DND-41 (cell line): Measurements from ENCODE around the gene C1orf74.

Source experiments
- ATAC-seq: fragments of 200-7000 bp; cut with Tn5 transposase; 3 replicates; pipeline ENCODE4 v1.9.1; 2021; ENCODE audit warnings: low read depth; ENCODE audit not compliant: insufficient read depth
- DNase-seq: peaks from one replicate; pipeline ENCODE4 v3.0.0-alpha.2; 2020
- H2AFZ ChIP-seq: 2 replicates; pipeline ENCODE4 v1.6.0; 2012; ENCODE audit warnings: low read depth, low read length
- H3K27ac ChIP-seq: 2 replicates; pipeline ENCODE4 v1.5.1; 2012; ENCODE audit warnings: low read length, inconsistent platforms
- H3K27me3 ChIP-seq: fragments of 200-600 bp; sonication (generic); 2 replicates; pipeline ENCODE4 v1.6.0; 2012; ENCODE audit warnings: low read length, mild to moderate bottlenecking, inconsistent platforms; ENCODE audit not compliant: insufficient read depth, poor library complexity
- H3K36me3 ChIP-seq: 2 replicates; pipeline ENCODE4 v1.5.1; 2012; ENCODE audit warnings: low read length, inconsistent platforms; ENCODE audit not compliant: insufficient read depth
- H3K4me1 ChIP-seq: 2 replicates; pipeline ENCODE4 v1.5.1; 2012; ENCODE audit warnings: mild to moderate bottlenecking, low read length; ENCODE audit not compliant: insufficient read depth
- H3K4me2 ChIP-seq: 2 replicates; pipeline ENCODE4 v1.6.0; 2012; ENCODE audit warnings: mild to moderate bottlenecking, moderate library complexity, low read length, inconsistent platforms; ENCODE audit not compliant: insufficient read depth
- H3K4me3 ChIP-seq, 2 experiments: fragments of 200-600 bp in 1 of 2; shearing (Covaris generic) in 1 of 2; 2 replicates each; pipeline ENCODE4 v1.5.1; 2012 to 2016; ENCODE audit warnings: inconsistent platforms in 2 of 2, low read length in 2 of 2, mild to moderate bottlenecking in 2 of 2, low read depth in 1 of 2, moderate library complexity in 1 of 2
- H3K79me2 ChIP-seq: 2 replicates; pipeline ENCODE4 v1.6.0; 2012; ENCODE audit warnings: low read length, inconsistent platforms; ENCODE audit not compliant: insufficient read depth
- H3K9ac ChIP-seq: 2 replicates; pipeline ENCODE4 v1.6.0; 2012; ENCODE audit warnings: low read depth, mild to moderate bottlenecking, inconsistent platforms, low read length, moderate library complexity
- H3K9me3 ChIP-seq: 2 replicates; pipeline ENCODE4 v1.5.1; 2012; ENCODE audit warnings: low read length, moderate library complexity, mild to moderate bottlenecking, inconsistent platforms; ENCODE audit not compliant: insufficient read depth, severe bottlenecking
- H4K20me1 ChIP-seq: 2 replicates; pipeline ENCODE4 v1.6.0; 2012; ENCODE audit warnings: low read length; ENCODE audit not compliant: insufficient read depth
- CTCF ChIP-seq: IDR thresholded peaks from 2 replicates; pipeline ENCODE4 v1.5.1; 2012; ENCODE audit warnings: borderline replicate concordance, low read length, moderate library complexity, mild to moderate bottlenecking; ENCODE audit not compliant: poor library complexity, severe bottlenecking; ENCODE audit errors: extremely low read depth
- EZH2 ChIP-seq: IDR thresholded peaks from 3 replicates; pipeline ENCODE4 v1.6.1; 2012; ENCODE audit warnings: borderline replicate concordance, low read depth, mild to moderate bottlenecking, moderate library complexity, low read length, inconsistent platforms; ENCODE audit not compliant: severe bottlenecking

Gene C1orf74

DNA sequence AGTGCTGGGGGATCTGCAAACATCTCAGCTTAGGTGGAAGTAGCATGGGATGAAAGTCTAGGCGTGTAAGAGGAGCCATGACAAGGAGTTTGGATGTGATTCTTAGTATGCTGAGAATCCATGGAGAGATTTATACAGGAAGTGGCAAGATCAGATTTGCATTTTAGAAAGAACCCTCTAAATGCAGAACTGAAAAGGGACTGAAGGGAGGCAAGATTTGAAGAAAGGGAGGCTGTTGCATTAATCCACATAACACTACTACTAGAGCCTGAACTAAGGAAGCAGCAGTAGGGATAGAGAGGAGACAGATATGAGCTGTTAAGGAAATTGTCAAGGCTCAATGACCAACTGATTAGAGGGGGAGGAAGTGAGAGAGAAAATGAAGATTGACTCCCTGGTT is 9.8 kb downstream of the C1orf74 start:
- H3K9ac ChIP-seq = no peak overlapping the region
- ATAC-seq = no peak

DNA sequence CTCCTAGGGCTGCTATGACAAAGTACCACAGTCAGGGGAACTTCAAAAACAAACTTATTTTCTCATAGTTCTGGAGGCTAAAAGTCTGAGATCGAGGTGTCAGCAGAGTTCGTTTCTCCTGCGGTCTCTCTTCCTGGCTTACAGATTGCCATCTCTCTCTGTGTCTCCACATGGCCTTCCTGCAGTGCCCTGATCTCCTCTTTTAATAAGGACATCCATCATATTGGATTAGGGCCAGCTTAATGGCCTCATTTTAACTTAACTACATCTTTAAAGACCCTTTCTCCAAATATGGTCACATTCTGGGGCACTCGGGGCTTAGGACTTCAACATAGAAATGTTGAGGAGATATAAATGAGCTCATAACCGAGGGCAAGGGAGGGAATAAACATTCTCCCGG is 12.2 kb downstream of the C1orf74 start:
- Histone ChIP-seq H3K27me3 (no peaks in the 10 kb centered on the region), H3K4me3 (no peak overlapping the region), H3K79me2 (peaks cover 6% of the 10 kb centered on the region; the same call in 1 of the 2 replicates), H3K9ac (no peak overlapping the region), H3K4me1 (peaks cover 37% of the 10 kb centered on the region), H3K9me3 (no peaks in the 10 kb centered on the region), H2AFZ (no peak overlapping the region), H3K36me3 (peaks cover 37% of the 10 kb centered on the region), H3K27ac (no peak overlapping the region), H3K4me2 (no peak overlapping the region), H4K20me1 (peaks cover 18% of the 10 kb centered on the region)
- DNase-seq = no peak
- TF ChIP-seq EZH2 (no peak), CTCF (no peak)
- ATAC-seq = no peak

More for the DNA sequence above, 9.8 kb downstream of the C1orf74 start:
- Histone ChIP-seq H4K20me1 (peaks cover 14% of the 10 kb centered on the region), H3K36me3 (peaks cover 59% of the 10 kb centered on the region), H3K27ac (no peak overlapping the region; the same call in 1 of the 2 replicates), H3K4me1 (peaks cover 12% of the 10 kb centered on the region), H3K79me2 (peaks cover 6% of the 10 kb centered on the region; the same call in 1 of the 2 replicates), H3K9me3 (no peaks in the 10 kb centered on the region), H3K4me3 (no peak overlapping the region), H3K27me3 (no peaks in the 10 kb centered on the region), H3K4me2 (no peak overlapping the region), H2AFZ (no peak overlapping the region)
- TF ChIP-seq EZH2 (no peak), CTCF (no peak)
- DNase-seq = no peak

GRCh38 chr1:209770636-209771415 is 13.5 kb downstream of the C1orf74 start:
- ATAC-seq (no peak), DNase-seq (no peak)
- peaks cover 50% of the 10 kb centered on the region for H3K4me1 ChIP-seq
- no peaks in the 10 kb centered on the region for H3K9me3 ChIP-seq
- H2AFZ ChIP-seq = no peak overlapping the region
- peaks cover 6% of the 10 kb centered on the region; the same call in 1 of the 2 replicates for H3K79me2 ChIP-seq
- H3K4me3 ChIP-seq = peak overlapping the region in 1 of 2 experiments; percentile 51; a peak in 2 of 4 replicates
- peak overlapping the region; percentile 72; the same call in 1 of the 2 replicates for H3K4me2 ChIP-seq
- H3K9ac ChIP-seq = no peak overlapping the region
- peaks cover 36% of the 10 kb centered on the region for H3K36me3 ChIP-seq
- no peaks in the 10 kb centered on the region for H3K27me3 ChIP-seq
- peaks cover 18% of the 10 kb centered on the region for H4K20me1 ChIP-seq
- H3K27ac ChIP-seq = no peak overlapping the region; the same call in 1 of the 2 replicates
- TF ChIP-seq CTCF = no peak
- no peak for TF ChIP-seq EZH2
